Effector memory CD4-positive, alpha-beta T cell (primary cell): ENCODE measurements around the gene TSPEAR.

Experiments used
- DNase-seq, 3 donors: peaks; one replicate each; pipeline ENCODE4 v3.0.0-alpha.2; 2020
- H3K27ac ChIP-seq: 2 replicates; pipeline ENCODE4 v1.7.0; 2013; ENCODE audit warnings: mild to moderate bottlenecking, low read length, moderate library complexity; ENCODE audit not compliant: insufficient read depth, poor library complexity, severe bottlenecking
- H3K27me3 ChIP-seq: replicated peaks from 2 replicates; pipeline ENCODE4 v1.7.0; 2013; ENCODE audit warnings: mild to moderate bottlenecking, low read length; ENCODE audit not compliant: insufficient read depth, control insufficient read depth, poor library complexity, severe bottlenecking
- H3K36me3 ChIP-seq: 2 replicates; pipeline ENCODE4 v1.7.0; 2013; ENCODE audit warnings: mild to moderate bottlenecking, low read length, moderate library complexity; ENCODE audit not compliant: control insufficient read depth, insufficient read depth
- H3K4me1 ChIP-seq: 2 replicates; pipeline ENCODE4 v1.7.0; 2013; ENCODE audit warnings: low read length, mild to moderate bottlenecking; ENCODE audit not compliant: control insufficient read depth, insufficient read depth, poor library complexity, severe bottlenecking
- H3K4me3 ChIP-seq: 2 replicates; pipeline ENCODE4 v1.7.0; 2013; ENCODE audit warnings: low read length, low read depth, mild to moderate bottlenecking; ENCODE audit not compliant: insufficient read depth, poor library complexity, severe bottlenecking
- H3K9me3 ChIP-seq: 2 replicates; pipeline ENCODE4 v1.7.0; 2013; ENCODE audit warnings: mild to moderate bottlenecking, low read length, moderate library complexity; ENCODE audit not compliant: control insufficient read depth

Gene TSPEAR

GRCh38 chr21:44526096-44526997, 185.0 kb downstream of the TSPEAR start:
- Histone ChIP-seq H3K9me3 (no peaks in the 10 kb centered on the region), H3K36me3 (no peaks in the 10 kb centered on the region), H3K4me1 (no peaks in the 10 kb centered on the region), H3K4me3 (no peak overlapping the region), H3K27me3 (no peaks in the 10 kb centered on the region), H3K27ac (no peak overlapping the region)
- no peak for DNase-seq

DNA sequence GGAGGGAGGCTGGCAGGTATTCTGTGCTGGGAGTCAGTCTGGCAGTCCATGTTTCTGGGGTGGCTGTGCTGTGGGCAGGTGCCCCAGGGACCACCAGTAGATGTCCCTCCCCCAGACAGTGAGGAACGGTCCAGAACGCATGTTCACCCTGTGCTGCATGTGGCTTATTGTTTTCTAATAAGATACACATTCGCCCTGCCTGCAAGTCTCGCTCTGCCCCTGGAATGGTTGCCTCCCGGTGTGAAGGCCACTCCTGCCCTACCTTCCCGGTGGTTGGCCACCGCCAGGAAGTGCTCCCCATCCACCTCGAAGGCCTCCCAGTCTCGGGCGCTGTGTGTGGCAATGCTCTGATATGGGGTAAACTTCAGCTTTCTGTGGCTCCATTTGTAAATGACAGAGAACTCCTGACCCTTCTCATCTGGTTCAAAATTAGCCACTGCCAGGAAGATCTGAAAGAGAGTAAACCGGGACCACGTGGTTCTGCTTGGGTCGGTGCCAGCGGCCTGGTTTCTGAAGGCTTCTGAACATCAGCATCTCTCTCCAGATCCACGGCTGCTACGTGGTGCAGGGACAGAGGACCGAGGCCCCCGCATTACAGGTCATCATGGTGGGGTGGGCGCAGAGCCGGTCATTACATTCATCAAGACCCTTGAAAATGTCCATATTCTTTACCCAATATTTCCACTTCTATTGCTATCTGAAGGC, 185.8 kb downstream of the TSPEAR start:
- no peaks in the 10 kb centered on the region for H3K27me3 ChIP-seq
- no peak overlapping the region for H3K27ac ChIP-seq
- H3K9me3 ChIP-seq = no peaks in the 10 kb centered on the region
- no peak for DNase-seq
- H3K4me1 ChIP-seq = no peaks in the 10 kb centered on the region
- H3K4me3 ChIP-seq = no peak overlapping the region
- H3K36me3 ChIP-seq = no peaks in the 10 kb centered on the region

DNA sequence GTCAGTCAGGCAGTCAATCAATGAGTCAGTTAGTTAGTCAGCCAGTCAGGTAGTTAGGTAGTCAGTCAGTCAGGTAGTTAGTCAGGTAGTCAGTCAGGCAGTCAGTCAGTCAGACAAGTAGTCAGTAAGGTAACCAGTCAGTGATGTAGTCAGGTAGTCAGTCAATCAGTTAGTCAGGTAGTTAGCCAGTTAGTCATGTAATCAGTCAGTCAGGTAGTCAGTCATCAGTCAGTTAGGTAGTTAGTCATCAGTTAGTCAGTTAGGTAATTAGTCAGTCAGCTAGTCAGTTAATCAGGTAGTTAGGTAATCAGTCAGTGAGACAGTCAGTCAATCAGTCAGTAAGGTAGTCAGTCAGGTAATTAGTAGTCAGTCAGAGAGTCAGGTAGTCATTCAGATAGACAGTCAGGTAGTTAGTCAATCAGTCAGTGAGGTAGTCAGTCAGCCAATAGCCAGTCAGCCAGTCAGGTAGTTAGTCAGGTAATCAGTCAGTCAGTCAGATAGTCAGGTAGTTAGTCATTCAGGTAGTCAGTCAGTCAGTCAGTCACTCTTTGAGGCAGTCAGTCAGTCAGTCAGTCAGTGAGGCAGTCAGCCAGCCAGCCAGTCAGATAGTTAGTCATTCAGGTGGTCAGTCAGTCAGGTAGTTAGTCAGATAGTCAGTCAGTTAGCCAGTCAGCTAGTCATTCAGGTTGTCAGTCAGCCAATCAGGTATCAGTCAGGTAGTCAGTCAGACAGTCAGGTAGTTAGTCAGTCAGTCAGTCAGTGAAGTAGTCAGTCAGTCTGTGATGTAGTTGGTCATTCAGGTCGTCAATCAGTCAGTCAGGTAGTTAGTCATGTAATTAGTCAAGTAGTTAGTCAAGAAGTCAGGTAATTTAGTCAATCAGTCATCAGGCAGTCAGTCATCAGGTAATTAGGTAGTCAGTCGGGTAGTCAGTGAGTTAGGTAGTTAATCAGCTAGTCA, 186.7 kb downstream of the TSPEAR start:
- H3K4me1 ChIP-seq = no peaks in the 10 kb centered on the region
- no peak overlapping the region for H3K27ac ChIP-seq
- no peaks in the 10 kb centered on the region for H3K27me3 ChIP-seq
- no peaks in the 10 kb centered on the region for H3K36me3 ChIP-seq
- no peak overlapping the region for H3K4me3 ChIP-seq
- no peaks in the 10 kb centered on the region for H3K9me3 ChIP-seq
- no peak for DNase-seq

- no peaks in the 10 kb centered on the region for H3K9me3 ChIP-seq
- H3K27ac ChIP-seq = no peak overlapping the region
- H3K27me3 ChIP-seq = no peaks in the 10 kb centered on the region
- H3K36me3 ChIP-seq = no peaks in the 10 kb centered on the region
- no peak for DNase-seq
- no peaks in the 10 kb centered on the region for H3K4me1 ChIP-seq
- no peak overlapping the region for H3K4me3 ChIP-seq
These were observed 187.6 kb downstream of the TSPEAR start for GRCh38 chr21:44523567-44524413.

DNA sequence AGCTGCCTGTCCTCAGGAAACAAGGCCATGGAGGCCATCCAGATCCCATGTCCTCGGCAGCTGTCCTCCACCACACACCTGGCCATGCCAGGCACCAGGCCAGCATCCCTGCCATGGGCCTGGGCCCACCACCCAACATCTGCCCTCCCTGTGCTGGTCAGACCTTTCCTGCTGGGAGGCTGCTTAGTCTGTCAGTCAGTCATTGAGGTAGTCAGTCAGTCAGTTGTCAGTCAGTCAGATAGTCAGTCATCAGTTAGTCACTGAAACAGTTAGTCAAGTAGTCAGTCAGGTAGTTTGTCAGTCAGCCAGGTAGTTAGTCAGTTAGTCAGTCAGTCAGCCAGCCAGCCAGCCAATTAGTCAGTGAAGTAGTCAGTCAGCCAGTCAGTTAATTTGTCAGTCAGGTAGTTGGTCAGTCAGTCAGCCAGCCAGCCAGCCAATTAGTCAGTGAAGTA, 188.6 kb downstream of the TSPEAR start:
- DNase-seq = no peak
- Histone ChIP-seq H3K36me3 (no peaks in the 10 kb centered on the region), H3K4me3 (no peak overlapping the region), H3K9me3 (no peaks in the 10 kb centered on the region), H3K27me3 (no peaks in the 10 kb centered on the region), H3K4me1 (no peaks in the 10 kb centered on the region), H3K27ac (no peak overlapping the region)

DNA sequence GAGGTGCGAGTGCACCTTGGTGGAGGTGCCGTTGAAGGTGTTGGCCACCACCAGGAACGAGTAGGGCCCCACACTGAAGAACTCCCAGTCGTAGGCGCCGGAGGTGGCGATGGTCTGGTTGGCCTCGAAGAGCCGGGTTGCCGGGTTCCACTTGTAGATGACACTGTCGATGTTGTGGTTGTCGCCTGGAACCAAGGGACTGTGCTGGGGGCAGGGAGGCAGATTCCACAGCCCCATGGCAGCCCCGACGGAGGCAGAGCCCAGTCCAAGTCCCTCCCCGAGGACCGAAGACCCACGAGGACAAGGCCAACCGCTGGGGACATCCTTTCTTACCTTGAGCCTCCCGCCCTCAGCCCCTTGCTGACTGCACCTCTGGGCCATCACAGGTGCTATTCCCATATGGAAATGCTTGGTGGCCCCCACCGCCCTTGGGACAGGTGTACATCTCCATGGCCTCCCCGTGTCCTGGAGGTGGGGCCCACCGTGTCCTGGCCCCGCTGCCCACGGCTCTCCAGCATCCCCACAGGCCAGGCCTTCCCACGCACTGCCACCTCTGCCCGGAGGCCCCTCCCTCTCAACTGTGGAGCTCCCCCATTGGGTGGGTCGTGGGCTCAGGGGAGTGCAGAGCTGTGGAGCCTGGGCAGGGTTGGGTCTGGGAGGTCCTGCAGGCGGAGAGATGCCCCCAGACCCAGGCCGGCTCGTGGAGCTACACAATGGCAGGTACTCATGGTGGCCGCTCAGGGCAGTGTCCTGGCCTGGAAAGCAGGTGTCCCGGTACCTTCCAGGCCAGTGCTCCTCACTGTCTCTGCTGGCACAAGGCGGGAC, 189.2 kb downstream of the TSPEAR start:
- Histone ChIP-seq H3K4me1 (no peaks in the 10 kb centered on the region), H3K4me3 (no peak overlapping the region), H3K27me3 (no peaks in the 10 kb centered on the region), H3K27ac (no peak overlapping the region), H3K36me3 (no peaks in the 10 kb centered on the region), H3K9me3 (no peaks in the 10 kb centered on the region)
- no peak for DNase-seq

- Histone ChIP-seq H3K27me3 (no peaks in the 10 kb centered on the region), H3K4me1 (no peaks in the 10 kb centered on the region), H3K9me3 (no peaks in the 10 kb centered on the region), H3K4me3 (no peak overlapping the region), H3K36me3 (no peaks in the 10 kb centered on the region), H3K27ac (no peak overlapping the region)
- DNase-seq = no peak
These were observed 190.0 kb downstream of the TSPEAR start for GRCh38 chr21:44521301-44521927.

GRCh38 chr21:44520326-44521300, 190.8 kb downstream of the TSPEAR start:
- H3K27ac ChIP-seq = no peak overlapping the region
- DNase-seq = no peak

More at GRCh38 chr21:44520326-44521300, 190.8 kb downstream of the TSPEAR start:
- Histone ChIP-seq H3K9me3 (no peaks in the 10 kb centered on the region), H3K27me3 (no peaks in the 10 kb centered on the region), H3K4me3 (no peak overlapping the region), H3K4me1 (no peaks in the 10 kb centered on the region), H3K36me3 (no peaks in the 10 kb centered on the region)
